ENCODE data around the gene TLR1. TPM values are rescaled to one million over a fixed set of nuclear protein-coding genes. Genes with fewer than 3 reads are reported as not detected.
"Not testable (repeated sequence)": the region's sequence is repeated elsewhere in the genome, so short reads cannot be mapped to it uniquely, and the experiment has no call there.

Gene TLR1
- total RNA-seq, 2 donors from 2014 or later, result 6.9 to 8.2 TPM

GRCh38 chr4:38814386-38814785 lies 9.8 kb upstream of the TLR1 start:
- DNase-seq (no peak), ATAC-seq (no peak)
- intact Hi-C loops (cut with DNase I), result no loop called here

- intact Hi-C loops (cut with DNase I), result no loop called here
- ATAC-seq (no peak), DNase-seq (no peak)
Measured at GRCh38 chr4:38811297-38811696, 6.7 kb upstream of the TLR1 start.

GRCh38 chr4:38807462-38807861 lies 2.9 kb upstream of the TLR1 start:
- DNase-seq; ATAC-seq; intact Hi-C loops (cut with DNase I): not testable (repeated sequence)

- ATAC-seq; DNase-seq; intact Hi-C loops (cut with DNase I): not testable (repeated sequence)
Measured at GRCh38 chr4:38806251-38806650, 1.7 kb upstream of the TLR1 start.

- intact Hi-C loops (cut with DNase I), result no loop called here
- peak; percentile 34 for DNase-seq
- ATAC-seq, result peak; percentile 68 to 85
Measured at GRCh38 chr4:38805530-38806145, 1.0 kb upstream of the TLR1 start.

GRCh38 chr4:38803833-38804653 lies 548 bp downstream of the TLR1 start:
- intact Hi-C loops (cut with DNase I), result no loop called here
- ATAC-seq (peak; percentile 43 to 45), DNase-seq (no peak)

- intact Hi-C loops (cut with DNase I), result no loop called here
- ATAC-seq (no peak), DNase-seq (no peak)
Measured at GRCh38 chr4:38802561-38803355, 1.8 kb downstream of the TLR1 start.

- intact Hi-C loops (cut with DNase I), result no loop called here
- no peak for DNase-seq
- no peak for ATAC-seq
Measured at GRCh38 chr4:38800961-38801450, 3.6 kb downstream of the TLR1 start.

GRCh38 chr4:38800366-38800765 lies 4.2 kb downstream of the TLR1 start:
- DNase-seq, result no peak
- intact Hi-C loops (cut with DNase I), result no loop called here
- ATAC-seq, result no peak

GRCh38 chr4:38795087-38795486 lies 9.5 kb downstream of the TLR1 start:
- intact Hi-C loops (cut with DNase I), result no loop called here
- DNase-seq, result no peak
- ATAC-seq, result no peak

- no peak for DNase-seq
- no peak for ATAC-seq
- intact Hi-C loops (cut with DNase I), result no loop called here
Measured at GRCh38 chr4:38794051-38794450, 10.5 kb downstream of the TLR1 start.

GRCh38 chr4:38791010-38791409 lies 13.6 kb downstream of the TLR1 start:
- intact Hi-C loops (cut with DNase I), result no loop called here

GRCh38 chr4:38788317-38788716 lies 16.3 kb downstream of the TLR1 start:
- no peak for DNase-seq
- no peak for ATAC-seq
- intact Hi-C loops (cut with DNase I), result no loop called here

More at GRCh38 chr4:38791010-38791409, 13.6 kb downstream of the TLR1 start:
- DNase-seq (no peak), ATAC-seq (no peak)

GRCh38 chr4:38787693-38788092 lies 16.9 kb downstream of the TLR1 start:
- DNase-seq (no peak), ATAC-seq (no peak)
- intact Hi-C loops (cut with DNase I), result no loop called here

- ATAC-seq (peak; percentile 61 to 88), DNase-seq (no peak)
- intact Hi-C loops (cut with DNase I), result no loop called here
Measured at GRCh38 chr4:38785901-38786402, 18.6 kb downstream of the TLR1 start.

- no peak for DNase-seq
- intact Hi-C loops (cut with DNase I), result no loop called here
- ATAC-seq, result no peak
Measured at GRCh38 chr4:38785041-38785790, 19.4 kb downstream of the TLR1 start.

- intact Hi-C loops (cut with DNase I), result no loop called here
- no peak for DNase-seq
- no peak for ATAC-seq
Measured at GRCh38 chr4:38784141-38784540, 20.4 kb downstream of the TLR1 start.

- DNase-seq (no peak), ATAC-seq (no peak)
- intact Hi-C loops (cut with DNase I), result loop anchor here in 1 of 2 donors (2.0 kb wide), 1 partner anchor 604 kb away; no protein-coding TSS in a partner anchor
Measured at GRCh38 chr4:38783109-38783460, 21.5 kb downstream of the TLR1 start.

All from left cardiac atrium (tissue), 4 donors.